ENCODE results near the gene SNX13. TPM values are rescaled to one million over a fixed set of nuclear protein-coding genes. Genes with fewer than 3 reads are reported as not detected.

SNX13 gene
- total RNA-seq, 1 donor from 2014 or later = 52.3 TPM

- no peak for DNase-seq (ENCODE audit: low spot score)
Observed at GRCh38 chr7:17944720-17945119, 4.4 kb upstream of the SNX13 start.

GRCh38 chr7:17943006-17943405 is 2.7 kb upstream of the SNX13 start:
- no peak for DNase-seq (ENCODE audit: low spot score)

GRCh38 chr7:17942231-17942630 is 1.9 kb upstream of the SNX13 start:
- no peak for DNase-seq (ENCODE audit: low spot score)

GRCh38 chr7:17940951-17941431 is 697 bp upstream of the SNX13 start:
- no peak for DNase-seq (ENCODE audit: low spot score)

GRCh38 chr7:17939606-17940301 is 540 bp downstream of the SNX13 start:
- DNase-seq (ENCODE audit: low spot score) = peak; percentile 16

- DNase-seq (ENCODE audit: low spot score) = no peak
Observed at GRCh38 chr7:17939211-17939605, 1.1 kb downstream of the SNX13 start.

GRCh38 chr7:17937506-17938120 is 2.7 kb downstream of the SNX13 start:
- no peak for DNase-seq (ENCODE audit: low spot score)

GRCh38 chr7:17936321-17936720 is 4.0 kb downstream of the SNX13 start:
- no peak for DNase-seq (ENCODE audit: low spot score)

- DNase-seq (ENCODE audit: low spot score) = no peak
Observed at GRCh38 chr7:17934612-17935240, 5.6 kb downstream of the SNX13 start.

- no peak for DNase-seq (ENCODE audit: low spot score)
Observed at GRCh38 chr7:17934094-17934493, 6.2 kb downstream of the SNX13 start.

GRCh38 chr7:17932770-17933169 is 7.5 kb downstream of the SNX13 start:
- no peak for DNase-seq (ENCODE audit: low spot score)

GRCh38 chr7:17931069-17931468 is 9.2 kb downstream of the SNX13 start:
- no peak for DNase-seq (ENCODE audit: low spot score)

GRCh38 chr7:17930546-17930945 is 9.7 kb downstream of the SNX13 start:
- DNase-seq (ENCODE audit: low spot score) = no peak

GRCh38 chr7:17929647-17930395 is 10.5 kb downstream of the SNX13 start:
- DNase-seq (ENCODE audit: low spot score) = no peak

GRCh38 chr7:17928055-17928454 is 12.2 kb downstream of the SNX13 start:
- DNase-seq (ENCODE audit: low spot score) = no peak

GRCh38 chr7:17921857-17922416 is 18.4 kb downstream of the SNX13 start:
- no peak for DNase-seq (ENCODE audit: low spot score)

- DNase-seq (ENCODE audit: low spot score) = no peak
Observed at GRCh38 chr7:17917842-17918241, 22.5 kb downstream of the SNX13 start.

- DNase-seq (ENCODE audit: low spot score) = no peak
Observed at GRCh38 chr7:17916786-17917185, 23.5 kb downstream of the SNX13 start.

- DNase-seq (ENCODE audit: low spot score) = no peak
Observed at GRCh38 chr7:17915796-17916195, 24.5 kb downstream of the SNX13 start.

- DNase-seq (ENCODE audit: low spot score) = no peak
Observed at GRCh38 chr7:17915168-17915567, 25.1 kb downstream of the SNX13 start.

GRCh38 chr7:17913250-17913649 is 27.0 kb downstream of the SNX13 start:
- DNase-seq (ENCODE audit: low spot score) = no peak

All from mucosa of gallbladder (tissue), 1 donor.